ENCODE measurements around the gene COPS3.

COPS3 gene

DNA sequence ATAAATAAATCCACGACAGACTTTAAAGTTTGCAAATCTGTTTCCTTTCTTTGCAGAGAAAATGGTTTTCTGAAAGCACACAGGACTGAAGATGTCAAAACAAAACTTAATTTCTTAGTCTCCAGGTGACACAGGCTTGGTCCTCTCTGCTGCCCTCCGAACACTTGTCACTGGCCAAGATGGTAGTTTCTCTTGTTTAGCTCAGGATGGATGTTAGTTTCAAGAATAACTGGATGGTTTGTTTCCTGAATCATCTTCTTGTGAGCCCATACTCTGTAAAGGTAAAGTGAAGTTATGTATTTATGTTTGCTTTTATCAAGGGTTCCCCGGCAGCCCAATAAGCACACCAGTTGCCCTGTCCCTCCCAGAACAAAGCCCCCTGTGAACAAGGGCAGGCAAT, 34.2 kb downstream of the COPS3 start:
- in situ Hi-C loops (cut with MboI; ENCODE audit: low sequenced_read_pairs) = no loop called here

DNA sequence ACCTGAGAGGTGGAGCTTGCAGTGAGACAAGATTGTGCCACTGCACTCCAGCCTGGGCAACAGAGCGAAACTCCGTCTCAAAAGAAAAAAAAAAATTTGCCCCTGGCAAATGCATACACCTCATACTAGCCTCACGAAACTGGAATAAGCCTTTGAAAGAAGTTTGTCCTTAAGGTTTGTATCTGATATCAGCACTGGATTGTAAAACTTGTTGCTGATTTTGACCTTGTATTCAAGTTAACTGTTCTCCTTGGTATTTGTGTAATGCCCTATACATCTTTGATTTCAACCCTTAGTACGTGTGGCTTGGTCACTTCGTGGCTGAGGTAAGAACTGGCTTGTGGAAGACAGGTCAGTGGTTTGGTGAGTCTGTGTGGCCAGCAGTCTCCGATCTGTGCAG, 37.9 kb downstream of the COPS3 start:
- in situ Hi-C loops (cut with MboI; ENCODE audit: low sequenced_read_pairs) = no loop called here

DNA sequence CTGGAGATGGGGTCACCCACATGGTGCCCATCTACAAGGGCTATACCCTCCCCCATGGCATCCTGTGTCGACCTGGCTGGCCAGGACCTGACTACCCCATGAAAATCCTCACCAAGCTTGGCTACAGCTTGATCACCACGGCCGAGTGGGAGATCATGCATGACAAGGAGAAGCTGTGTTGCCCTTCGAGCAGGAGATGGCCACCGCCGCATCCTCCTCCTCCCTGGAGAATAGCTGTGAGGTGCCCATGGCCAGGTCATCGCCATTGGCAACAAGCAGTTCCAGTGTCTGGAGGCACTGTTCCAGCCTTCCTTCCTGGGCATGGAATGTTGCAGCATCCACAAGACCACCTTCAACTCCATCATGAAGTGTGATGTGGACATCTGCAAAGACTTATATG, 38.8 kb downstream of the COPS3 start:
- in situ Hi-C loops (cut with MboI; ENCODE audit: low sequenced_read_pairs) = no loop called here

DNA sequence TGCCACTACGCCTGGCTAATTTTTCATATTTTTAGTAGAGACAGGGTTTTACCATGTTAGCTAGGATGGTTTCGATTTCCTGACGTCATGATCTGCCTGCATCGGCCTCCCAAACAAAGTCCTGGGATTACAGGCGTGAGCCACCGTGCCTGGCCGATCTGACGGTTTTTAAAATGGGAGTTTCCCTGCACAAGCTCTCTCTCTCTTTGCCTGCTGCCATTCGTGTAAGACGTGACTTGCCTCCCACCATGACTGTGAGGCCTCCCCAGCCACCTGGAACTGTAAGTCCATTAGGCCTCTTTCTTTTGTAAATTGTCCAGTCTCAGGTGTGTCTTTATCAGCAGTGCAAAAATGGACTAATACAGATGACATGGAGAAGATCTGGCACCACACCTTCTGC, 39.4 kb downstream of the COPS3 start:
- in situ Hi-C loops (cut with MboI; ENCODE audit: low sequenced_read_pairs) = no loop called here

DNA sequence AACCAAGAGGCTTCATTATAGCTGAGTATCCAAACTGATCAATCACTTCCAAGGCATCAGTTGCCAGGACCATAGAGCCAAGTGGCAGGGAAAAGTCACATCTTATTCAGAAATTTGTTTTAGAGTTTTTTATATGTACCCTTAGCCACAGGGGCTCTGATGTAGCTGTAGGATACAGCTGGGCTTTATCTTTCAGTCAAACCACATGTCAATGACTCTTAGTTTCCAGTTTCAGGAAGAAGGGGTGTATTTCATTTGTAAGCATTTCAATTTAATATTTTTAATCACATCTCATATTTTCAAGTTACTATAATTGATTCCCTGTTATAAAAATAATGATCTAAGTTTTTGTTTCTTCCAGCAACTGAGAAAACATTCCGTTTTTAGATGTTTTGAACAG, 41.2 kb downstream of the COPS3 start:
- in situ Hi-C loops (cut with MboI; ENCODE audit: low sequenced_read_pairs) = no loop called here

DNA sequence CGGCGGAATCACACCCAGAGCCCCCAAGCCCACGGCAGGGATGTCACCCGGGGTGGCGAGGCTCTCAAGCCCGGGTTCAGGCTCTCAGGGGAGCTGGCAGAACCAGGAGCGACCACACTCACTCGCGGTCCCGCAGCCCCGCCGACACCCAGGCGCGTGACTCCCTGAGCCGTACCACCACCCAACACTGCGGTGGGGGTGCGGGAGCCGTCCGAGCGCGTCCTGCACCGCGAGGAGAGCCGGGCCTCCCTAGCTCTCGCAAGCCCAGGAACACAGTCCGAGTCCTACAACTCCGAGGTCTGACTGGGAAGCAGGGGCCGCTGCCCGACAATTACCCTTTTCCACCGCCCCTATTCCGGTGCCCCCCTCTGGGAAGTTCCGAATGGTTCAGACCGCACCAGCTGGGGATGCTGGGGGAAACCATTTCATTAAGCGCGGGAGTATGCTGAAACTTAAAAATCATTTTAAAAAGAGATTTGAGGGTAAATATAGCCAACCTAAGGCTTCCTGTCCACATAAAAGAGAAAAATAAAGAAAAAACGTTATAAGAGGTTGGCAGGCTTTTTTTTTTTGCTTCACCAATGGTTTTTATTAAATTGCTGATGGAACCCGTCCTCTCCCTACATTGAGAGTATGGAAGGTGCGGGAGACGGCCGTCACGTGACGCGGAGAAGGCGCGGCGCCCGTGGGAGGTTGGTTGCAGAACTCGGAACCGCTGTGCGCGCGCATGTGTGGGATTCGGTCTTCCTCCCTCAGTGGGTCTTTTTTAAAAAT, 43.8 kb downstream of the COPS3 start, which contains the start of gene FLCN:
FLCN (minus strand) TSS at position 143 of the 774 bp plus-strand sequence. CDS start 9,031 bp downstream, outside the sequence.
- in situ Hi-C loops (cut with MboI; ENCODE audit: low sequenced_read_pairs) = no loop called here

DNA sequence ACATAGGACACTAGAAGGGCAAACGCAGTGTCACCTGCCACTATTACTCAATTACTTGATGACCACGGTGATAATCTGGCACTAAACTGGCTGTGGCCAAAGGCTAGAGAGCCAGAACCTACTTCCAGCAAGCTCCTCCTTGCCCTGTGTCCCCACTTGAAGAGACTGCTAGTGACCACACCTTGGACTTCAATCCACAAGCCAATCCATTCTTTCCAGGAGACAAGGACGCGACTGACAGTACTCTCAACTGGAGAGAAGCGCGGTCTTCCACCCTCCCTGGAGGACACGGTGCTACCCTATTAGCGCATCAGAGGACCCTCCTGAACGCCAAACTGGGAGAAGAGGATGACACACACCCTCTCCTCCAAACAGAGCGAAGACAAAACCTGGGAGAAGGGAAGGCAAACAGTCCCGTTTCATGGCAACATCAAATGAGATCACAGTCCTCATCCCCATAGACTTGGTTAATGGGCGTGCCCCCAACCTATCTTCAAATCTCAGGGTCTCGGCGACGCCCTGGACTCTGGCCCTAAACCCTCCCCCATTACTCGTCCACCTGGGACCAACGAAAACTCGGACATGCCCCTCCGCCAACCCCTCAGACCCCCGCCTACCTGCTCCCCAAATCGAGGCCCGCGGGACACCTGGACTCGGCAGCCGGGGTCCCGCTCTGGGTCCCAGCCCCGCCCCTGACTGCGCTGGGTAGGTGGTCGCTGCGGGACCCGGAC, 44.6 kb downstream of the COPS3 start:
- in situ Hi-C loops (cut with MboI; ENCODE audit: low sequenced_read_pairs) = no loop called here

DNA sequence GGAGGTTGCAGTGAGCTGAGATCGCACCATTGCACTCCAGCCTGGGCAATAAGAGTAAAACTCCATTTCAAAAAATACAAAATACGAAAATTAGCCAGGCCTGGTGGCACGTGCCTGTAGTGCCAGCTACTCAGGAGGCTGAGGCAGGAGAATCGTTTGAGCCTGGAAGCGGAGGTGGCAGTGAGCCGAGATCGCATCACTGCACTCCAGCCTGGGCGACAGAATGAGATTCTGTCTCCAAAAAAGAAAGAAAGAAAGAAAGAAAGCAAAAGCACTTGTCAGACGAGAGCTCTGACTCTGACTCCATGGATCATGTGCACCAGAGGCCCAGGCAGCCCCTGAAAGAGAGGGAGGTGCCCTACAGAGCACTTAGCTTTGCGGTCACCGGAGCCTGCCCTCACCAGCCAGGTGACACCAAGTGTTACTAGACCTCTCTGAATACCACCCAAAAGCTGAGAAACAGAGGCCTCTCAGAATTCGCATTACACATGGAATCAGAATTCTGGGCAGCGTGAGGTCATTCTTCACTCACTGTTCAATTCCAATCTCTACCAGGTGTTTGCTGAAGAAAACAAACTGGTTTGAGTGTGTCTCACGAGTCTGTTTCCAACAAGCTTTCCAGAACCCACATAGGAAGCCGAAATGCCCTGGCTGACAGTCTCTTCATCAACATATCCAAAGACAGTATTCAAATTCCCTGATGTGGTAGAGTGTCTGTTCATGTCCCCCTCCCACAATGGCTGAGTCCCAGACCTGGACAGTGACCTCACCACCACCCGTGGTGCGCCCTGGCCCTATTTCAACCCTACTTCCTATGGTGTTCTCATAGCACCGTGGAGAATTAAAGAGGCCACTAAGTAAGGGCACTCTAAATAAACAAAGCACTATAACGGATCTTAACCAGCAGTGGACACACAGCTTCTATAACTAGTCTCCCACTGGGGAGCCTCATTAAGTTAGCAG, 45.6 kb downstream of the COPS3 start:
- in situ Hi-C loops (cut with MboI; ENCODE audit: low sequenced_read_pairs) = no loop called here

DNA sequence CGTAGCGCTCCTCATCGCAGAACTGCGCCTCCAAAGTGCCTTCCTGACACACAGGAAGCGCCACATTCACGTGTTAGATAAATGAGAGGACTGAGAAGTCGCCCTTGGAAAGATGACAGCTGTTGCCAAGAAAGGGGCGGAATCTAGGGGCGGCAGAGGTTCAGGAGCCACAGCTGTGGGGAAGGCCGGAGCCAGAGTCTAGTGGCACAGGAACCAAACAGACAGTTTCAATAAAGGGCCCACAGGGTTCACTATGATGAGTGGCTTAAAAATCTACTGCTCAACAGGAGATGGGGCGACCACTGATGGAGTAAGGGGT, 48.8 kb downstream of the COPS3 start:
- in situ Hi-C loops (cut with MboI; ENCODE audit: low sequenced_read_pairs) = no loop called here

DNA sequence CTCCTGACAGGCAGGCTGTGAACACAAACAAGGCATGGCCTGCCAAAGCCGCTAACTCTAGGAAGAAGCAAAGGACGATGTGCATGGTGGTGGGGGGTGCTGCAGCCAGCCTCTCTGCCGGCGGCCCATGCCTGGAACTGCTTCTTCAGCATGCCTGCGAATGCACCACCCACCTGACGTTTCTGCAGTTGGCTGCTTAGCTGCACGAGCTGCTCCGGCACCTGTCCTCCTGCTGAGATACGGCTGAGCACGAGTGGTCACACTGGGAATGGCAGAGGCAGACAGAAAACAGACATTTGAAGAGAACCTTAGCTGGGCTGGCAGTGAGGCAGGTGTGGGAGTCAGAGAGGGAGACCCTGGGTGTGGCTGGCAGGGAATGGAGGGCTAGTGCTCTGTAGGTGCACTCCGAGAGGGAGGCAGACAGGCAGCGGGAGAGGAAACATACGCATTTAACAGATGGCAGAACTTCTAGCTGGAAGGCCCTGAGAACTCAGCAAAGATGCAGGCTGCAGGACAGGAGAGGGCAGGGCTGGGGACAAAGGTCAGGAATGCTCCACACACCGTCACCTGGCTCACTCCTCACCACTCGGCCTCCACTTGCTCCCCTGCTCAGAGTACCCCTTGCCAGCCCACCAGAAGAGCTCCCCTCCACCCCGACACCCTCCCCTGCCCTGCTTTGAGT, 49.3 kb downstream of the COPS3 start:
- in situ Hi-C loops (cut with MboI; ENCODE audit: low sequenced_read_pairs) = no loop called here

DNA sequence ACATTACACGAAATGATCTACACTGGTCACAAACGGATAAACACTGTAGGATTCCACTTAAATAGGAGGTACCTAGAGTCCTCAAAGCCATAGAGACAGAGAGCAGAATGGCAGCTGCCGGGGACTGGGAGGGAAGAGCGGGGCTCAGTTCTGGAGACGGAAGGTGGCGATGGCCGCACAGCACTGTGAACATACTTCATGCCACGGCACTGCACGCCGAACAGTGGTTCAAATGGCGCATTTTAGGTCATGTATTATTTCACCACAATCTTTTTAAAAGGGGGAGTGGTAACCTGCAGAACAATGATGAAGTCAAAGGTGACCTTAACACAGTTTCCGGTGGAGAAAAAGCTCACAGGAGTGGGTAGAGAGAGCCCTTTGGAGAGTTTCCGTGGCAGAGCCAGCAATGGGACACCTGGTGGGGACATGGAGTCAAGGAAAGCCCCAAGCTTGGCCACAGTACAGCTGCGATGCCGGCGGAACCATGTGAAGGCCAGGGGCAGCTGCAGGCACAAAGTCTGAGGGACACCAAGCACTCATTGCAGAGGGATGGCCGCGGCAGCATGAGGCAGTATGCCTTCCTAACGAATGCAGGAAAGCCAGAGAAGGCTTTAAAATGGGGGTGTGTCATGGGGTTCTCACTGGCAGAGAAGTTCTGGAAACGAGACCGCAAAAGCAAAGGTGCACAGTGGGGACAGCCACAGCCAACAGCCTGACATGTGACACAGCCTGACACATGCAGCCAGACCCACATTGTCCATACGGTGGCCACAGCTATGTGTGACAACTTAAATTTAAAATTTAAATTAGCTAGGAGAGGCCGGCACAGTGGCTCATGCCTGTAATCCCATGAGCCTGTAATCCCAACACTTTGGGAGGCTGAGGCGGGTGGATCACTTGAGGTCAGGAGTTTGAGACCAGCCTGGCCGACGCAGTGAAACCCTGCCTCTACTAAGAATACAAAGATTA, 51.3 kb downstream of the COPS3 start:
- in situ Hi-C loops (cut with MboI; ENCODE audit: low sequenced_read_pairs) = no loop called here

DNA sequence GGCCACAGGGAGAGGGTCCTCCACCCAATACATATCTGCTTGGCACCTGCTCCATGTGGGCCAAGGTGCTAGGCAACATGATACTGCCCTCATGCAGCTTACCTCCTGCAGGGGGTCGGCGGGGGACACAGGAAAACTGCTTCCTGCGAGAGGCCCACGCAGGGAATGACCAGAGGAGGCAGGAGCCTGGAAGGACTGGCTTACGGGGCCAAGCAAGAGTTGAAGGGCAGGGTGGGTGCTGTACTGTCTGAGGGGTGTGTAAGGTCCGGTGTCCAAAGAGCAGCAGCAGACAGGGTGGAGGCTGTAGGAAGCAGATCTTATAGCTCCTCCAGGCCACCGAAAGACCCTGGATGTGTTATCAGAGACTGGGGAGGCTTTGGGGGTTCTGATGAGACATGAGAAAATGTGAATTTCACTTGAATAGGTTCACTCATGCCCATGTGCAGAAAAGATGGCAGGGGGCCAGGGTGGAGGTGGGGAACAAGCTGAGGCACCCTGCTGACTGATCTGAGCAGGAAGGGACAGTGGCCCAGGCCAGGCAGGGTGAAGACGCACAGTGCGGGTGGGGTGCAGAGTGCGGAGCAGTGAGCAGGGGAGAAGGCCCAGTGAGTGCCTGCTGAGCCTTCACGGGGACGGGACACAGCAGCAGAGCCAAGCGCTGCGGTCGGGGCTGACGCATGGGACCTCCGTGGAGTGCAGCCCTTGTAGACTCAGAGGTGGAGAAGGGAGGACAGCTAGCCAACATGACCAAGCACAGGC, 52.3 kb downstream of the COPS3 start:
- in situ Hi-C loops (cut with MboI; ENCODE audit: low sequenced_read_pairs) = no loop called here

DNA sequence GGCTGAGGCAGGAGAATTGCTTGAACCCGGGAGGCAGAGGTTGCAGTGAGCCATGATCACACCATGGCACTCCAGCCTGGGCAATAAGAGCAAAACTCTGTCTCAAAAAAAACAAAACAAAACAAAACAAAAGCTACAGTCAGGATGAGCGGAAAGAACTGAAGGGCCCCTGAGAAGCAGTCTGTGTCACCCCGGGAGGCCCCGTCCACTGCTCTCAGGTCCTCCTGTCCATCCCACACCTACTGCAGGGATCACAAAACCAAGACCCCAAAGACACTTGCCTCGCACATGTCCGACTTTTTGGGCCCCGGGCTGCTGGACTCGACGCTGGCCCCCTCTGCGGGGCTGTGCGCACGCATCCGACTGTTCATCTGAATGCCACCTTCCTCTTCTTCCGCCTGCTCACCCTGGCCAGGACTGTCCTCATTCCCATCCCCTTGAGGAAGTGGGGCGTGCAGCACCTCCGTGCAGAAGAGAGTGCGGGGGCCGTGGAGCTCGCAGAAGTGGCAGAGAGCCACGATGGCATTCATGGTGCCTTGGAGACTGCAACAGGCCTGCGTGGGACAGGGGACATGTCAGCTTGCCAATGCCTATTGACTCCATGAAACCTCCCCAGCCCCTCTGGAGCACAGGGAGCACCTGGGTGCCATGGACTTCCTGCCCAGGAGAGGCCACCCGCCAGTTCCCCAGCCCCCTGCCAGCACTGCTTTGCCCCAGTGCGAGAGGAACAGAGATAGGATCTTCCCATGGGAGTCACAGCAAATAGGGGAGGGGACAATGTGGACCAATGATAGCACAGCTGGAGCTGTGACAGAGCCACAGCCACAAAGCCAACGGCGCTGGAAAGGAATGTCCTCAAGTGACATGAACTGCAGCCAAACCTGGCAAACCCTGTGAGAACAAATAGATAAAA, 53.2 kb downstream of the COPS3 start:
- in situ Hi-C loops (cut with MboI; ENCODE audit: low sequenced_read_pairs) = no loop called here

DNA sequence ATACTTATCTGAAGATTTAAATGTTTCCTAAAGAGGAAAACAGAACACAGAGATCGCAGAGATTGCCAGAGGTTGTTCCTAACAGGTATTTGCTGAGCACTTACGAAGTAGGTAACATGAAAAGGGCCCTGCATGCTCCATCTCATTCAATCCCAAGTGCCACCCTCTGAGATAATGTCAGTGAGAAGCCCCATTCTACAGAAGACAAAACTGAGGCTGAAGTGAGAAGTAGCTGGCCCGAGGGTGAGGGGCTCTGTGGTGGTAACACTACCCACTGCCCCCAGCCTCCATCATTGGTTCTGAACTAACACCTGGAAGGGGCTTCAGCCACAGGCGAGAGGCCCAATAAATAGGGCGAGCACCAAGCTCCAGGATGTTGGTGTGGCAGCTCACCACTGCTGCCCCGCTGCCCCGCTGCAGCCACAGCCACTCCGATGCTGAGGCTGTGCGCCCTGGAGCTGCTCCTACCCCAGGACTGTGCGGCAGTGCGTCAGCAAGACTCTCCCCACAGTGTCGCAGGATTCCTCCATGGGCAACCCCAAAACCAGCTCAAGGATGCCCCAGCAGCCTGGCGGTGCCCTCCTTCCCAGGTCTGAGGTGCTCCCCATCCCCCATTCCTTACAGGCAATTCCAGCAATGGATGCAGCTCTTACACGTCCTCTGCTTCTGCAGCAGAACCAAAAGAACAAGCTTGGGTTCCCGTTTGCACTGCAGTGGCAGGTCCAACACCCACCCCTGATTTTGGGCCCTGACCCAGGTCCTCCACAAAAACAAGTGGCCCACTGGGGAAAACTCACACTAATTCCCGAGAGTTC, 54.4 kb downstream of the COPS3 start:
- in situ Hi-C loops (cut with MboI; ENCODE audit: low sequenced_read_pairs) = no loop called here

DNA sequence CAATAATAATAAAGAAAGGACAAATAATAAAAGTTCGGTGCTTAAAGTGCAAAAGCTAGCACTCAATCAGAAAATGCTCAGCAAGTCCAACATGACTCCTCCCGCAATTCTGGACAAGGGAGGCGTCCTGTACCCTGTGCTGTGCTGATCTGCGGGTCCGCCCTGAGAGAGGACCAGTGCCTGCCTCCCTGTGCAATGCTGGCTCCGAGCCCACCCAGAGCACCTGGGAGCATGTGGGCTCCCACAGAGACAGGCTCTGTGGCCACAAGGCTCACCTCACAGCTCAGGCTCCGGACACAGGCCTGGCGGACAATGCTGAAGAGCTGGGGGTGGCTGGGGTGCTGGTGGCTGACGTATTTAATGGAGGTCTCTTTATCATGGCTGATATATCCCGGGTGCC, 55.1 kb downstream of the COPS3 start:
- in situ Hi-C loops (cut with MboI; ENCODE audit: low sequenced_read_pairs) = no loop called here

DNA sequence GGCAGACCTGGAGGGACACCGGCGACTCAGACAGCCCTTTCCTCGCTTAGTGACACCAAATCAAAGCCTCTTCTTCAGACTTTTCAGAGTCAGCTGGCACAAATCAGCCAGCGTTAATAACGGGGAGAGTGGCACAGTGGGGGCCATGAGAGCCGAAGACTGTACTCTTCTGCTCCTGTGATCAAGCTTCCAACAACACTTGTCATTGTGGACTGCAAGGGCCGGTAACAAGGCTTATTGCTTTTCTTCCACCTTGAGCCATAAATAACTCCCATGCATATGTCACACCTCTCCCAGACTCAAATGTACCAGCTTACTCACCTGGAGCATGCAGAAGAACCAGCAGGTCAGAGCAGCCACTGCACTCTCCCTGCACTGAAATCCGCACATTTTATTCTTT, 56.9 kb downstream of the COPS3 start:
- in situ Hi-C loops (cut with MboI; ENCODE audit: low sequenced_read_pairs) = no loop called here

DNA sequence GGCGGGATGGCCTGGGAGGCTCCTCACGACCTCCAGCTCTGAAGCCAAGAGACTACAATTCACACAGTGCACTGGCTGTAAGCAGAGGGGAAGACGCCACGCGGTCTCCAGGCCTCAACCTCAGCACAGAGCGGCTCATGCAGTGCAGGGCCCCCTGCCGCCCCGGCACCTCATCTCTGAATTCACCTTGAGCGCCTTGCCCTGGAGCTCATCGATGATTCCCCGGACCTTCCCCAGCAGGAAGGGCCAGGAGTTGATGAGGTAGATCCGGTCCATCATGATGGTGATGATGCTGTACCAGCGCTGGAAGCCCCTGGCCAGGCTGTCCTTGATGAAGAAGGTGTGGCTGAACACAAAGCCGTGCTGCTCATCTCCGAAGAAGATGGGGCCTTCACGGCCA, 57.3 kb downstream of the COPS3 start:
- in situ Hi-C loops (cut with MboI; ENCODE audit: low sequenced_read_pairs) = no loop called here

Data from HL-60/S4 (cell line).